ENCODE data around the gene PPP6R1.

DNA sequence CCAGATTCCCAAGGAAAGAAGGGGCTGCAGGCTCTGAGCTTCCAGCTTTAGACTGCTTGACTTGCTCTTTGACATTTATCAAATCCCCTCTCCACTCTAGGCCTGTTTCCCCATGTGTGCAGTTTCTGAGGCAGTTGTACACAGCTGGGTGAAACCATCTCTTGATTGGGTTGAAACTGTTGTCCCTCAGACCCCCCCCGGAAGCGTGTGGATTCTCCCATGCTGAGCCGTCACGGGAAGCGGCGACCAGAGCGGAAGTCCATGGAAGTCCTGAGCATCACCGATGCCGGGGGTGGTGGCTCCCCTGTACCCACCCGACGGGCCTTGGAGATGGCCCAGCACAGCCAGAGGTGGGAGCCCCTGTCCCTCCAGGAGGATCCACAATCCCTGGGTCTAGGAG, 44.7 kb upstream of the PPP6R1 start:
- TF ChIP-seq, protein P1, sequence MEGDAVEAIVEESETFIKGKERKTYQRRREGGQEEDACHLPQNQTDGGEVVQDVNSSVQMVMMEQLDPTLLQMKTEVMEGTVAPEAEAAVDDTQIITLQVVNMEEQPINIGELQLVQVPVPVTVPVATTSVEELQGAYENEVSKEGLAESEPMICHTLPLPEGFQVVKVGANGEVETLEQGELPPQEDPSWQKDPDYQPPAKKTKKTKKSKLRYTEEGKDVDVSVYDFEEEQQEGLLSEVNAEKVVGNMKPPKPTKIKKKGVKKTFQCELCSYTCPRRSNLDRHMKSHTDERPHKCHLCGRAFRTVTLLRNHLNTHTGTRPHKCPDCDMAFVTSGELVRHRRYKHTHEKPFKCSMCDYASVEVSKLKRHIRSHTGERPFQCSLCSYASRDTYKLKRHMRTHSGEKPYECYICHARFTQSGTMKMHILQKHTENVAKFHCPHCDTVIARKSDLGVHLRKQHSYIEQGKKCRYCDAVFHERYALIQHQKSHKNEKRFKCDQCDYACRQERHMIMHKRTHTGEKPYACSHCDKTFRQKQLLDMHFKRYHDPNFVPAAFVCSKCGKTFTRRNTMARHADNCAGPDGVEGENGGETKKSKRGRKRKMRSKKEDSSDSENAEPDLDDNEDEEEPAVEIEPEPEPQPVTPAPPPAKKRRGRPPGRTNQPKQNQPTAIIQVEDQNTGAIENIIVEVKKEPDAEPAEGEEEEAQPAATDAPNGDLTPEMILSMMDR (IDR thresholded peaks at IDR 0.05): no peak
- no peak for TF ChIP-seq POLR2A (IDR thresholded peaks at IDR 0.05)
- no peak for TF ChIP-seq POLR2AphosphoS5 (IDR thresholded peaks at IDR 0.05)
